ENCODE data around the gene BCAR1.

The BCAR1 gene

GRCh38 chr16:75181630-75182029 is 69.8 kb downstream of the BCAR1 start:
- TF ChIP-seq CTCF (IDR thresholded peaks at IDR 0.05; ENCODE audit: low read depth, low read length), result no peak
- DNase-seq (ENCODE audit: extremely low read depth, low read depth), result no peak

- DNase-seq (ENCODE audit: extremely low read depth, low read depth), result no peak
- no peak for TF ChIP-seq CTCF (IDR thresholded peaks at IDR 0.05; ENCODE audit: low read depth, low read length)
These were observed 72.2 kb downstream of the BCAR1 start for GRCh38 chr16:75179208-75179607.

Measured in AG09319 (cell line).